Measurements from ENCODE around the gene MAGEA9.
"Not testable (repeated sequence)": the region's sequence is repeated elsewhere in the genome, so short reads cannot be mapped to it uniquely, and the experiment has no call there.

Gene MAGEA9

DNA sequence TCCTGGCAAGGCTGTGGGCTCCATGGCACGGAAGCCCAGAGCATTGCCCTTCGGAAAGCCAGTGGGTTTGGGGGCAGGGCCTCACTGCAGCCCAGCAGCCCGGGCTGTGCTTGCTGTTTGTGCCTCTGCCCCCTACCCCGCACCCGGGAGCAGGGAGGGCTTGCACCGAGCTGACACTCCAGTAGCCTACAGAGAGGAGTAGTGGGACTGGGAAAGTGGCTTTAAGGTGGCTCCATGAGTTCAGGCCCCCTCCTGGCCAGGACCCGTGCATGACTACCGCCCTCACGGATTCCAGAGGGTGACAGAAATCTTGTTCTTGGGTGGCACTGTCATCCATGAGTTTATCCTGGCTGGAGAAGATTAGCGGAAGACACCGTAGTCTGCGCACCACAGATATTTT lies 11.4 kb upstream of the MAGEA9 start:
- not testable (repeated sequence) for H3K27ac ChIP-seq (ENCODE audit: low read length); H3K27me3 ChIP-seq (ENCODE audit: low read depth, low read length); H3K4me1 ChIP-seq (ENCODE audit: control insufficient read depth in 1 of 2, insufficient read depth in 2 of 2, low read length in 2 of 2); H3K9me3 ChIP-seq (ENCODE audit: control insufficient read depth in 1 of 2, low read length in 2 of 2); H3K4me3 ChIP-seq (ENCODE audit: low read depth in 1 of 2, low read length in 2 of 2); H3K36me3 ChIP-seq (ENCODE audit: control insufficient read depth in 1 of 2, insufficient read depth in 2 of 2, low read length in 2 of 2)

DNA sequence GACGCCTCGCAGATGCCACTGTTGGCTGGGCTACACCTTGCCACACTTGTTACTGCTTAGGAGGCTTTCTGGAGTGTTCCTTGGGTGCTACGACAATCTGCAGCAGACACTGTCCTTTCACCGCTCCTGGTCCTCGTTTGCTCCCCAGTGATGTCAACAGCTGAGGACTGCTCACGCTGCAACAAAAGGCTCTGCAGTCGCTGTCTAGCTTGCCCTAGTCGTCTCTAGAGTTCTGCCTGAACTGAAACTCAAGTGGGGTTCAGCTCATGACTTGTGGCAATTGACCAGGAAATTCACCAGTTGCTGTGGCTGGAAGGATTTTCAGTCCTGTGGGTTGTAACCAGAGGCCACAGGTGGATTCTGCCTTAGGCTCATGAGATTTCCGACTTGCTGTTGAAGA lies 8.7 kb upstream of the MAGEA9 start:
- H3K27me3 ChIP-seq (ENCODE audit: low read depth, low read length); H3K27ac ChIP-seq (ENCODE audit: low read length): not testable (repeated sequence)

DNA sequence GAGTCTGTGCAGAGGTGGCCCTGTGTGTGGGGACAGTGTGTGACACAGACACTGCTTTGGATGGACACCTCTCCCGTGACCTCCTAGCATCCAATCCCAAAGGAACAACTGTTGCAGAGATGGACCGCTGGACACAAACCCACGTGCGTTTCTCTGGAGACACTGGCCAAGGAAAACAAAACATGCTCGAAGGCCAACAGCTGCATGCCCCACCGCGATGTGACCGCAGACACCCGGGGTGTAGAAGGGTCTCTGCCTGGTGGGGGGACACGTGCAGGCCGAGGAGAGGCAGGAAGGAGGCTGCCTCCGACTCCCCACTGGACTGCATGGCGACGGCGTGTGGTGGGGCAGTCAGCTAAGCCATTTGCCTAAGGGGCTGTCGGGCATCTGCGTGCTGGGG lies 8.0 kb upstream of the MAGEA9 start, which contains the start of gene HSFX1:
Gene HSFX1, plus strand, starts transcription at position 301 of the 400 bp plus-strand sequence. CDS start 614 bp downstream, outside the sequence.
- H3K27ac ChIP-seq (ENCODE audit: low read length); H3K36me3 ChIP-seq (ENCODE audit: control insufficient read depth in 1 of 2, insufficient read depth in 2 of 2, low read length in 2 of 2); H3K4me3 ChIP-seq (ENCODE audit: low read depth in 1 of 2, low read length in 2 of 2); H3K27me3 ChIP-seq (ENCODE audit: low read depth, low read length); H3K9me3 ChIP-seq (ENCODE audit: control insufficient read depth in 1 of 2, low read length in 2 of 2); H3K4me1 ChIP-seq (ENCODE audit: control insufficient read depth in 1 of 2, insufficient read depth in 2 of 2, low read length in 2 of 2): not testable (repeated sequence)

More for the DNA sequence above, 8.7 kb upstream of the MAGEA9 start:
- H3K9me3 ChIP-seq (ENCODE audit: control insufficient read depth in 1 of 2, low read length in 2 of 2); H3K4me1 ChIP-seq (ENCODE audit: control insufficient read depth in 1 of 2, insufficient read depth in 2 of 2, low read length in 2 of 2); H3K36me3 ChIP-seq (ENCODE audit: control insufficient read depth in 1 of 2, insufficient read depth in 2 of 2, low read length in 2 of 2); H3K4me3 ChIP-seq (ENCODE audit: low read depth in 1 of 2, low read length in 2 of 2): not testable (repeated sequence)

DNA sequence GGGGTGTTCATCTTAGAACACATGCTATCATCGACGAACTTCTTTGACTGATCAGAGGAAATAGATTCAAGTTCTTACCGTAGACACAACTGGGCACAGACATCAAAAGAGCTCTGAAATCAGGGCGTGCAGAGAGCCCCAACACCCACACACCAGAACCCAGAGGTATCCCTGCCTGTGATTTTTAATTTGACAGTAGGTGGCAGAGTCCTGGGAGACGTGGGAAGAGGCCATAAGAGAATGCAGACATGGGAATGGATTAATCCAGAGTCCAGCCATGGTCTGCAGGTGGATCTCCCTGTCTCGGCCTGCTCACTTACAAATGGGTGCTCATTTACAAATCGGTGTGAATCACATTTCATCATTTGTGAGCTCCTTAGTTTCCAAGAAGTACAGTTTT lies 3.7 kb upstream of the MAGEA9 start:
- H3K9me3 ChIP-seq (ENCODE audit: control insufficient read depth in 1 of 2, low read length in 2 of 2); H3K27ac ChIP-seq (ENCODE audit: low read length); H3K27me3 ChIP-seq (ENCODE audit: low read depth, low read length); H3K4me3 ChIP-seq (ENCODE audit: low read depth in 1 of 2, low read length in 2 of 2); H3K36me3 ChIP-seq (ENCODE audit: control insufficient read depth in 1 of 2, insufficient read depth in 2 of 2, low read length in 2 of 2); H3K4me1 ChIP-seq (ENCODE audit: control insufficient read depth in 1 of 2, insufficient read depth in 2 of 2, low read length in 2 of 2): not testable (repeated sequence)

DNA sequence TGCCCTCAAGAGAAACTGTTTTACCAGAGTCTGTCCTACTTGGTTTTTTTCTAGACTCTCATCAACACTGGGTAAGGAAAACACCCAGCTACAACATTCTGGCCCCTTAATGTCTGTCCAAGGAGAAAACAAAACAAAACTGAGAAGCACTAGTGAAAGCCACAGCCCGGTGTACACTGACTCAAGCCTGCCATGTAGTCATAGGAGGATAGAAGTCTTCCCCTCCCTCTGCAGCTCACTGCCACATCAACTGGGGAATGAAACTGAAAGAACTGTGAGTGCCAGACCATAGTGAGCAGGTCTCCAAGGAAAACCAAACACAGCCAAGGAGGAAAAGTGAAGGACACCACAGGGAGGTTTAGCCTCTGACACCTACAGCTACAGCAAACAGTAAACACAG lies 13.8 kb downstream of the MAGEA9 start:
- not testable (repeated sequence) for H3K4me3 ChIP-seq (ENCODE audit: low read depth in 1 of 2, low read length in 2 of 2); H3K27ac ChIP-seq (ENCODE audit: low read length); H3K27me3 ChIP-seq (ENCODE audit: low read depth, low read length); H3K36me3 ChIP-seq (ENCODE audit: control insufficient read depth in 1 of 2, insufficient read depth in 2 of 2, low read length in 2 of 2); H3K9me3 ChIP-seq (ENCODE audit: control insufficient read depth in 1 of 2, low read length in 2 of 2); H3K4me1 ChIP-seq (ENCODE audit: control insufficient read depth in 1 of 2, insufficient read depth in 2 of 2, low read length in 2 of 2)

DNA sequence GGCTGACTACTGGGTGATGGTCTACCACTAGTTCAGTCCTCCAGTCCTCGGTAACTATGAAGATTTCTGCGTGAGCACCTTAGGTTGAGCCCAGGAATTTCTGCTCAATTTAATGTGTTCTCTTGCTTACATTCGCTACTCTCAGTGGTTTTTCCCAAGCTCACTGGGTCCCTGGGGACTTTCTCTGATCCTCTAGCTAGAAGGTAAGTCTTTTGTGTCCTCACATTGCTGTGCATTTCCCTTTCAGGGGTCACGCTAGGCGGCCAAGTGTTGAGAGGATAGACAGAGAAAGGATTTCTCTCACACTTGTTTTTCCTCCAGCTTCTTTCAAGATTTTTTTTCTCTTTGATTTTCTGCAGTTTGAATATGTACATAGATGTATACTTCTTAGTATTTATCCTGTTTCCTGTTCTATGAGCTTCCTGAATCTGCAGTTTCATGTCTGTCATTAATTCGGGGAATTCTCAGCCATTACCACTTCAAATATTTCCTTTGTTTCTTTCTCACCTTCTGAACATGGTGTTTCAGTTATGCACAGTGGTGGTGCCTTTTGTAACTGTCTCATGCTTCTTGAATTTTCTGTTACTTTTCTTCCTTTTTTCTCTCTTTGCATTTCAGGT lies 17.5 kb downstream of the MAGEA9 start:
- Histone ChIP-seq H3K36me3 (ENCODE audit: control insufficient read depth in 1 of 2, insufficient read depth in 2 of 2, low read length in 2 of 2) (no peaks in the 10 kb centered on the region), H3K4me3 (ENCODE audit: low read depth in 1 of 2, low read length in 2 of 2) (no peak overlapping the region), H3K27me3 (ENCODE audit: low read depth, low read length) (no peaks in the 10 kb centered on the region), H3K27ac (ENCODE audit: low read length) (no peak overlapping the region), H3K9me3 (ENCODE audit: control insufficient read depth in 1 of 2, low read length in 2 of 2) (no peaks in the 10 kb centered on the region), H3K4me1 (ENCODE audit: control insufficient read depth in 1 of 2, insufficient read depth in 2 of 2, low read length in 2 of 2) (no peaks in the 10 kb centered on the region)

DNA sequence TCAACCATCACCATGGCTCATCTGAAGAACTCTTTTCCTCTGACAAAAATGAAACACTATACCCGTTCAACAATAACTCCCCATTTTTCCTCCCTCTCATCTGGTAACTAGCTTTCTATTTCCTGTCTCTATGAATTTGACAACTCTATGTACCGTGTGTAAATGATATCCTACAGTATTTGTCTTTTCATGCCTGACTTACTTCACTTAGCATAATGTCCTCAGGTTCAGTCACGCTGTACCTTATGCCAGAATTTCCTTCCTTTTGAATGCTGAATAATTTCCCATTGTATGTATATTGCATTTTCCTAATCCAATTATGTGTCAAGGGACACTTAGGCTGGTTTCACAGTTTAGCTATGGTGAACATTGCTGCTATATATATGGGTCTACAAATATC lies 18.2 kb downstream of the MAGEA9 start:
- Histone ChIP-seq H3K27me3 (ENCODE audit: low read depth, low read length) (no peaks in the 10 kb centered on the region), H3K27ac (ENCODE audit: low read length) (no peak overlapping the region), H3K36me3 (ENCODE audit: control insufficient read depth in 1 of 2, insufficient read depth in 2 of 2, low read length in 2 of 2) (no peaks in the 10 kb centered on the region), H3K9me3 (ENCODE audit: control insufficient read depth in 1 of 2, low read length in 2 of 2) (no peaks in the 10 kb centered on the region), H3K4me3 (ENCODE audit: low read depth in 1 of 2, low read length in 2 of 2) (no peak overlapping the region), H3K4me1 (ENCODE audit: control insufficient read depth in 1 of 2, insufficient read depth in 2 of 2, low read length in 2 of 2) (no peaks in the 10 kb centered on the region)

DNA sequence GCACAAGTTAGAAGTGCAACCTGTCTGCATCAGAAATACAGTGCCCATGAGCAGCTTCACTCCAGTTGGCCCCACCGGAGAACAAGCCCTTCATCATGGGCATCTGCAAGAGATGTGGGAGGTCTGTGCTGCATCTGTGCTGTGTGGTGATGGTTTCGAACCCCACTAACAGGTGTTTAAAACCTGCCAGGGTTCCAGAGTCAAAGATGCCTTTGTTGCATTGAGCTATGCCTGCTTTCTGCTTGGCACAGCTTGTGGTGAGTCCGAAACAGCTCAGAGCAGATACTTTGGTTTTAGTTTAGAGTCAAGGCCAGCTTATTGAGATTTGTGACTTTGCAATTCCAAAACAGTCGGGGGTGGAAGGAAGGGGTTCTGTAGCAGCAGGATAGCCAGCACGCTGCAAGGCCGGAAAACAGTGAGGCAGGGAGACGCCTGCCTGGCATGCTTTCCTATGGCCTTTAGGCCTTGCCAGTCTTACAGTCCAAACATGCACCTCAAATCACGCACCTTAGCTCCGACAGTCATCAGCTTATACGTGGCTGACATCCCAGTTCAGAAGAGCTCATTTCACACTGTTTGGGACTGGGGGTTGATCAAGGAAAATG lies 21.8 kb downstream of the MAGEA9 start:
- H3K9me3 ChIP-seq (ENCODE audit: control insufficient read depth in 1 of 2, low read length in 2 of 2) = no peaks in the 10 kb centered on the region
- H3K36me3 ChIP-seq (ENCODE audit: control insufficient read depth in 1 of 2, insufficient read depth in 2 of 2, low read length in 2 of 2) = no peaks in the 10 kb centered on the region
- H3K27ac ChIP-seq (ENCODE audit: low read length) = no peak overlapping the region
- no peak overlapping the region for H3K4me3 ChIP-seq (ENCODE audit: low read depth in 1 of 2, low read length in 2 of 2)
- no peaks in the 10 kb centered on the region for H3K27me3 ChIP-seq (ENCODE audit: low read depth, low read length)
- no peaks in the 10 kb centered on the region for H3K4me1 ChIP-seq (ENCODE audit: control insufficient read depth in 1 of 2, insufficient read depth in 2 of 2, low read length in 2 of 2)

DNA sequence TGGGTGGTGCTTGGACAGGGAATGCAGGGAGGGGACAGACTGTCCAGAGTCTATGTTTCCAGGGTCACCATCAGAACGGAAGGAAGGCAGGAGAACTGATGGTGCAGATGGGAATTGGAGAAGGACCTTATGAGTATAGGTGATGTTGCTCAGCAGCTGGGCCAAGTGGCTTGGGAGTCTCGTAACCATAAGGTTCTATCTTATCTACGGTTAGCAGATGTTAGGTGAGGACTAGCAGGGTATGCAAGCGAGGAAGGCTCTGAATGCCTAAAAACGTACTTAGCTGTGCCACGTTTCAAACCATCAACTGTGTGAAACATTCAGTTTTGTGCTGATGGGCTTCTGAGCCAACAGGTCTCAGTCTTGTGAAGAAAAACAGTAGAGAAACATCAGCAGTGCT lies 22.4 kb downstream of the MAGEA9 start:
- H3K27ac ChIP-seq (ENCODE audit: low read length) = no peak overlapping the region
- no peaks in the 10 kb centered on the region for H3K36me3 ChIP-seq (ENCODE audit: control insufficient read depth in 1 of 2, insufficient read depth in 2 of 2, low read length in 2 of 2)

DNA sequence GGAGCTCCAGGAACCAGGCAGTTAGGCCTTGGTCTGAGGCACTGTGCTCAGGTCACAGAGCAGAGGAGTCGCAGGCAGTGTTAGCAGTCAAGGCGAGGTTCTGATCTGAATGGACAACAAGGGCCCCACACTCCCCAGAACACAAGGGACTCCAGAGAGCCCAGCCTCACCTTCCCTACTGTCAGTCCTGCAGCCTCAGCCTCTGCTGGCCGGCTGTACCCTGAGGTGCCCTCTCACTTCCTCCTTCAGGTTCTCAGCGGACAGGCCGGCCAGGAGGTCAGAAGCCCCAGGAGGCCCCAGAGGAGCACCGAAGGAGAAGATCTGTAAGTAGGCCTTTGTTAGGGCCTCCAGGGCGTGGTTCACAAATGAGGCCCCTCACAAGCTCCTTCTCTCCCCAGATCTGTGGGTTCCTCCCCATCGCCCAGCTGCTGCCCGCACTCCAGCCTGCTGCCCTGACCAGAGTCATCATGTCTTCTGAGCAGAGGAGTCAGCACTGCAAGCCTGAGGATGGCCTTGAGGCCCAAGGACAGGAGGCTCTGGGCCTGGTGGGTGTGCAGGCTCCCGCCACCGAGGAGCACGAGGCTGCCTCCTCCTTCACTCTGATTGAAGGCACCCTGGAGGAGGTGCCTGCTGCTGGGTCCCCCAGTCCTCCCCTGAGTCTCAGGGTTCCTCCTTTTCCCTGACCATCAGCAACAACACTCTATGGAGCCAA lies 26.2 kb downstream of the MAGEA9 start:
- Histone ChIP-seq H3K4me1 (ENCODE audit: control insufficient read depth in 1 of 2, insufficient read depth in 2 of 2, low read length in 2 of 2) (no peaks in the 10 kb centered on the region), H3K27ac (ENCODE audit: low read length) (no peak overlapping the region), H3K27me3 (ENCODE audit: low read depth, low read length) (no peaks in the 10 kb centered on the region), H3K4me3 (ENCODE audit: low read depth in 1 of 2, low read length in 2 of 2) (no peak overlapping the region), H3K36me3 (ENCODE audit: control insufficient read depth in 1 of 2, insufficient read depth in 2 of 2, low read length in 2 of 2) (no peaks in the 10 kb centered on the region), H3K9me3 (ENCODE audit: control insufficient read depth in 1 of 2, low read length in 2 of 2) (no peaks in the 10 kb centered on the region)

More for the DNA sequence above, 22.4 kb downstream of the MAGEA9 start:
- Histone ChIP-seq H3K4me1 (ENCODE audit: control insufficient read depth in 1 of 2, insufficient read depth in 2 of 2, low read length in 2 of 2) (no peaks in the 10 kb centered on the region), H3K4me3 (ENCODE audit: low read depth in 1 of 2, low read length in 2 of 2) (no peak overlapping the region), H3K27me3 (ENCODE audit: low read depth, low read length) (no peaks in the 10 kb centered on the region), H3K9me3 (ENCODE audit: control insufficient read depth in 1 of 2, low read length in 2 of 2) (no peaks in the 10 kb centered on the region)

DNA sequence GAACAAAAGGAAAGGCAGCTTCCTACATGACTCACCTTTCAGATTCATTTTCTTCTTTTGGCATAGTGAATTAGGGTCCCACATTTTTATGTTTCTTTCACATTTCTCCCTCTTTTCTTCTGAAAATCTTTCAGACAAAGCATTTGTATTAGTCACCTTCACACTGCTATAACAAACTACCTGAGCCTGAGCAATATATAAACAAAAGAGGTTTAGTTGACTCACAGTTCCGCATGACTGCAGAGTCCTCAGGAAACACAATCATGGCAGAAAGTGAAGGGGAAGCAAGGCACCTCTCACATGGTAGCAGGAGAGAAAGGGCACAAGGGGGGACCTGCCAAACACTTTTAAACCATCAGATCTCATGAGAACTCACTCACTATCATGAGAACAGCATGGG lies 36.9 kb downstream of the MAGEA9 start:
- Histone ChIP-seq H3K36me3 (ENCODE audit: control insufficient read depth in 1 of 2, insufficient read depth in 2 of 2, low read length in 2 of 2) (no peaks in the 10 kb centered on the region), H3K4me3 (ENCODE audit: low read depth in 1 of 2, low read length in 2 of 2) (no peak overlapping the region), H3K9me3 (ENCODE audit: control insufficient read depth in 1 of 2, low read length in 2 of 2) (no peaks in the 10 kb centered on the region)

More for the DNA sequence above, 36.9 kb downstream of the MAGEA9 start:
- no peaks in the 10 kb centered on the region for H3K27me3 ChIP-seq (ENCODE audit: low read depth, low read length)
- H3K4me1 ChIP-seq (ENCODE audit: control insufficient read depth in 1 of 2, insufficient read depth in 2 of 2, low read length in 2 of 2) = no peaks in the 10 kb centered on the region
- no peak overlapping the region for H3K27ac ChIP-seq (ENCODE audit: low read length)

Data from muscle layer of duodenum (tissue), 2 donors.